H1 (cell line): ENCODE measurements around the gene TNFRSF13B.

Experiments used
- EP300 ChIP-seq, 2 experiments: IDR thresholded peaks; 1 replicate in 1 of 2; 2 replicates in 1 of 2; pipeline ENCODE4 v1.6.1; 2011 to 2012; ENCODE audit warnings: low read depth in 2 of 2, low read length in 2 of 2, mild to moderate bottlenecking in 2 of 2, borderline replicate concordance in 1 of 2, inconsistent platforms in 1 of 2, moderate library complexity in 1 of 2
- KDM5A ChIP-seq: fragments of 200-600 bp; IDR thresholded peaks from 2 replicates; pipeline ENCODE4 v1.7.1; 2012; ENCODE audit warnings: mild to moderate bottlenecking, low read length, inconsistent platforms, mixed read lengths
- POLR2AphosphoS5 ChIP-seq: IDR thresholded peaks from 2 replicates; pipeline ENCODE4 v1.6.1; 2011; ENCODE audit warnings: low read depth, low read length
- TF ChIP-seq, protein P1 (sequence below): IDR thresholded peaks from 2 replicates; pipeline ENCODE4 v1.6.1; 2012; ENCODE audit warnings: inconsistent platforms

DNA sequence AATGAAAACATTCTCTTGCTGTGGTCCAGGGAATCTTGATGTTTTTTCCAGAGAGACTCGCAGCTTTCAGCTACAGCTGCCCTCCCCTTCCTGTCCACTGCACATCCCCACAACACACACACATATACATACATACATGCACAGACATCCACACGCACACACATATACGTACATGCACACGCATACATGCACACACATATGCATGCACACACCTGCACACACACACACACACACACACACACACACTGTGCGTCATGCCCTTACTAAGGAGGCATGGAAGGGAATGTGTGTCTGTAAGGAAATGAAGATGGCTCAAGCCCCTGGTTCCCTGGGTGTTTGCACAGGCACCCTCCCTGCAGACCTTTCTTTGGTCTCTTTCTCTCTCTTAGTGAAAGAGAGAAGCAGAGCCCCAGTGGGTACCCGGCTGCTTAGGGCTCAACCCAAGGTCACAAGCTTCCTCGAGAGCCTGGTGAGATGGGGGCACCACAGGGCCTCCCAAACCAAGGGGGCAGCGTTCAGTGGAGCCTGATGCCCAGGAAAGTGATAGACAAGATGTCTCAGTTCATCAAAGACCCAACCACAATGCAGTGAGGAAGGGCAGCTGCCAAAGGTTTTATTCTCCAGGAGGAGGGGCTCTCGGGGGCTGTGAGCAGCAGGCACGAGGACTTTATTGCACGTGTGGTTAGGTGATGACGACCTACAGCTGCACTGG, 33.3 kb downstream of the TNFRSF13B start:
- TF ChIP-seq, protein P1, sequence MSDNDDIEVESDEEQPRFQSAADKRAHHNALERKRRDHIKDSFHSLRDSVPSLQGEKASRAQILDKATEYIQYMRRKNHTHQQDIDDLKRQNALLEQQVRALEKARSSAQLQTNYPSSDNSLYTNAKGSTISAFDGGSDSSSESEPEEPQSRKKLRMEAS, result no peak
- TF ChIP-seq EP300 (IDR thresholded peaks at IDR 0.05; ENCODE audit: borderline replicate concordance in 1 of 2, low read depth in 2 of 2, low read length in 2 of 2) (no peak), POLR2AphosphoS5 (no peak), KDM5A (no peak)
